Nephron (organoid): ENCODE results near the gene BBX.

Experiments used
- H3K27ac Mint-ChIP-seq, 3 experiments: 2 replicates each; pipeline ENCODE4 v1.8.0; 2020; ENCODE audit warnings: mixed read lengths in 3 of 3, mild to moderate bottlenecking in 2 of 3, moderate library complexity in 1 of 3
- H3K27me3 Mint-ChIP-seq: 2 replicates; pipeline ENCODE4 v1.8.0; 2021; ENCODE audit warnings: low read depth, mild to moderate bottlenecking, moderate library complexity, mixed read lengths
- H3K36me3 Mint-ChIP-seq: 2 replicates; pipeline ENCODE4 v1.8.0; 2020; ENCODE audit warnings: low read depth, mixed read lengths
- H3K4me1 Mint-ChIP-seq: 2 replicates; pipeline ENCODE4 v1.8.0; 2020; ENCODE audit warnings: mixed read lengths
- H3K4me3 Mint-ChIP-seq, 3 experiments: 2 replicates each; pipeline ENCODE4 v1.8.0; 2020; ENCODE audit warnings: mild to moderate bottlenecking in 3 of 3, mixed read lengths in 3 of 3, moderate library complexity in 2 of 3
- H3K9me3 Mint-ChIP-seq: 2 replicates; pipeline ENCODE4 v1.8.0; 2020; ENCODE audit warnings: mixed read lengths
- TF ChIP-seq, protein P1 (sequence below), 3 experiments: fragments of 200-600 bp; sonication (generic); IDR thresholded peaks; one replicate each; pipeline ENCODE4 v1.5.0; 2021; ENCODE audit warnings: antibody characterized with exemption in 3 of 3; ENCODE audit not compliant: unreplicated experiment in 3 of 3

BBX gene

DNA sequence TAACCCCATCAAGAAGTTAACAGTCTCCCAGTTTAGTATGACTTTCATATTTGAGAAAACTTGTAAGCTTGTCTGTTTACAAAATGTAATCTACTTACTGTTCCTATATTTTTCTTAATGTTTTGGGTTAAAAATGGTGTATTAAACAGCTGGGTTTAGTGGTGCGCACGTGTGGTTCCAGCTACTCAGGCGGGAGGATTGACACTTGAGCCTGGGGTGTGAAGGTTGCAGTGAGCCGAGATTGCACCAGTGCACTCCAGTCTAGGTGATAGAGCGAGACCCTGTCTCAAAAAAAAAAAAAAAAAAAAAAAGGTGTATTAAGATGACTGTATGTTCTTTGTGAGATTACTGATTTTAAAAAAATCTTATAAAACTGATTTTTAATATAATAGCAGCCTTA, 69.3 kb downstream of the BBX start:
- Mint-ChIP-seq H3K9me3 (no peaks in the 10 kb centered on the region), H3K36me3 (peaks cover 8% of the 10 kb centered on the region), H3K27ac (no peak overlapping the region), H3K27me3 (no peaks in the 10 kb centered on the region), H3K4me3 (no peak overlapping the region), H3K4me1 (peaks cover 18% of the 10 kb centered on the region)
- TF ChIP-seq, protein P1, sequence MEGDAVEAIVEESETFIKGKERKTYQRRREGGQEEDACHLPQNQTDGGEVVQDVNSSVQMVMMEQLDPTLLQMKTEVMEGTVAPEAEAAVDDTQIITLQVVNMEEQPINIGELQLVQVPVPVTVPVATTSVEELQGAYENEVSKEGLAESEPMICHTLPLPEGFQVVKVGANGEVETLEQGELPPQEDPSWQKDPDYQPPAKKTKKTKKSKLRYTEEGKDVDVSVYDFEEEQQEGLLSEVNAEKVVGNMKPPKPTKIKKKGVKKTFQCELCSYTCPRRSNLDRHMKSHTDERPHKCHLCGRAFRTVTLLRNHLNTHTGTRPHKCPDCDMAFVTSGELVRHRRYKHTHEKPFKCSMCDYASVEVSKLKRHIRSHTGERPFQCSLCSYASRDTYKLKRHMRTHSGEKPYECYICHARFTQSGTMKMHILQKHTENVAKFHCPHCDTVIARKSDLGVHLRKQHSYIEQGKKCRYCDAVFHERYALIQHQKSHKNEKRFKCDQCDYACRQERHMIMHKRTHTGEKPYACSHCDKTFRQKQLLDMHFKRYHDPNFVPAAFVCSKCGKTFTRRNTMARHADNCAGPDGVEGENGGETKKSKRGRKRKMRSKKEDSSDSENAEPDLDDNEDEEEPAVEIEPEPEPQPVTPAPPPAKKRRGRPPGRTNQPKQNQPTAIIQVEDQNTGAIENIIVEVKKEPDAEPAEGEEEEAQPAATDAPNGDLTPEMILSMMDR (IDR thresholded peaks at IDR 0.05; ENCODE audit: unreplicated experiment in 3 of 3), result no peak

DNA sequence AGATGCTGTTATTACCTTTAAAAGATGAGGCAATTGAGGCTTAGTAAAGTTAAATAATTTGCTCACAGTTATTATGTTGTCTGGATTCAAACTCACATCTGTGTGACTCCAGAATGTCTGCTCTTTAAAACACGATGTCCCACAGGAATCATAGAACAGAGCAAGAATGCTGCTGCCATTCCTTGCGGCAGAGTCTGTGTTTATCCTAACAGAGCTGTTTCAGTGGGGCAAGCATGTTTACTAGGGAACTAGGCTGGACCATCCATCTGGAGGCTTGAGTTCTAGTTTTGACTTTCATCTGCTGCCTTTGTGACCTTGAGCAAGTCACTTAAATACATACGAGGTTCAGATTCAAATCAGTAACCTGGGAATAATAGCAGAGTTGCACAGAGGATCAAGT, 72.1 kb downstream of the BBX start:
- H3K9me3 Mint-ChIP-seq, result no peaks in the 10 kb centered on the region
- H3K4me3 Mint-ChIP-seq, result no peak overlapping the region
- TF ChIP-seq, protein P1 (IDR thresholded peaks at IDR 0.05; ENCODE audit: unreplicated experiment in 3 of 3), result no peak
- peaks cover 38% of the 10 kb centered on the region for H3K4me1 Mint-ChIP-seq
- no peak overlapping the region for H3K27ac Mint-ChIP-seq
- no peaks in the 10 kb centered on the region for H3K27me3 Mint-ChIP-seq
- H3K36me3 Mint-ChIP-seq, result peaks cover 2% of the 10 kb centered on the region

DNA sequence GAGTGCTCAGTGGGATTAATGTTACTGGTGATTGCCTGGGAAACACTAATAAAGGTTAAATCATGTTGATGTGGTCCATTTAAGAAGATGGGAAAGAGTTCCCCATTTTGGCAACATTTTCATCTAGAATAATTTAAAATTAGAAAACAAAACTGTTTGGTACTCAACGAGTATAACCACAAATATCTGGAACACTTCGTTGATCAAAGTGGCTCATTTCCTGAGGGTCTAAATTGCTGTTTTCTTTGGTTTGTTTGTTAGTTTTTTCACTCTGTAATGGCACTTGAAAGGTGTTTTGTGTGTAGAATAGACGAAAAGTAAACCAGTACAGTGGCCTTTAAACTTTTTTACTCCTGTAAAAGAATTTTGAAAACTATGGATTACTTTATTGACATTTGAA, 73.9 kb downstream of the BBX start:
- peaks cover 51% of the 10 kb centered on the region for H3K4me1 Mint-ChIP-seq
- TF ChIP-seq, protein P1 (IDR thresholded peaks at IDR 0.05; ENCODE audit: unreplicated experiment in 3 of 3), result no peak

DNA sequence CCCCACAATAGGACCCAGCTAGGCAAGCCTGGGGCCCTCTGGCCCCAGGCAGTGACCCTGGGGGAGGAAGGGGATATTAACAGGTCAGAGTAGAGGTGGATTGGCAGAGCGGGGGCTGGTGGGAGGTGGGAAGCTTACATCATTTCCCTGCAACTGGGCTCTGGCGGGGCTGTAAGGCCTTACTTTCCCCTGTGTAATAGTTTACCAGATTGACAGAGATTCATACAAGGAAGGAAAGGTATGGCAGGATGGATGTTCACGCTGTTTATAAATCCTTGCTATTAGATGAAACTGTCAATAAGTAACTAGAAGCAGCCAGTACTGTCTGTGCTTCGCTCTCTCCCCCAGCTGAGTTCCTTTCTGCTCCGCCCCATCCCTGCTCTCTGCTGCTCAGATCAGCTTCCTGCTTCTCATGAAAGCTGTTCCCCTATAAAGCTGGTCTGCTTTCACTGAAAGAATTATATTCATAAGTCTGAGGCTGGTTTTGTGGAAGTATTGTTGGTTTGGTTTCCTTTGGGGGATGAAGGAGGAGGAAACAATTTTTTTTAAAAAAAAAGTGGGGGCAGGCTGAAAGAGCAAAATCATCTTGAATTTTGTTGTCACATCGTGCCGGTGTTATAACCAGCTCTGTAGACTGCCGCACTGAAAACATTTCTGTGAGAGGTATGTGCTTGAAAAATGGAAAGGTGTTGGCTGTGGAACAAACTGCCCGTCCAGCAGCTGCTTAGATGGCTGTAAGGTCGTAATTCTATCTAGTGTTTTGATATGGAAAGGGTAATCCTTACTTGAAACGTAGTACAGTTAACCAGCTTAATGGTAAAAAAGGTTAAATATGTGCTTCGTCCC, 76.4 kb downstream of the BBX start:
- Mint-ChIP-seq H3K27ac (peak overlapping the region; percentile 84 to 92 (median 85)), H3K4me3 (peak overlapping the region; percentile 70 to 71 (median 70)), H3K36me3 (peaks cover 27% of the 10 kb centered on the region), H3K27me3 (no peaks in the 10 kb centered on the region), H3K9me3 (peaks cover 6% of the 10 kb centered on the region), H3K4me1 (peaks cover 42% of the 10 kb centered on the region)
- TF ChIP-seq, protein P1 (IDR thresholded peaks at IDR 0.05; ENCODE audit: unreplicated experiment in 3 of 3), result no peak

More for the DNA sequence above, 73.9 kb downstream of the BBX start:
- H3K4me3 Mint-ChIP-seq, result no peak overlapping the region
- H3K9me3 Mint-ChIP-seq, result no peaks in the 10 kb centered on the region
- H3K27me3 Mint-ChIP-seq, result no peaks in the 10 kb centered on the region
- H3K36me3 Mint-ChIP-seq, result peaks cover 14% of the 10 kb centered on the region
- H3K27ac Mint-ChIP-seq, result peak overlapping the region in 2 of 3 experiments; percentile 8 to 15

DNA sequence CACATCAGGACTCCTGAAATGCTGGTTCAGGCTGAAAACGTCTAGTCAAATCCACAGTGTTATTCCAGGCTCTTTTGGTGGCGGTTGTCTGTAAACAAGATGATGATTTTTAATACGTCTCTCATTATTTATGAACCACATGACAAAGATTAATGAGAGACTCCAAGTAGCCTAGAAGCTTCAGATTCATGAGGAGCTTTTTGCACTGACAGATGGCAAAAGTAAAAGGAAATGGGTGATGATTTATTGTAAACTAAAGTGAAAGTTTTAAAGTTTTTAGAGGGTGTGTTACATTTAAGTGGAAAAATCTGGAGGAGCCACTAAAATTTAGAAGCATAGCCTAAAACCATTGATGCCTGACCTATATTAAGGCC, 77.0 kb downstream of the BBX start:
- H3K4me1 Mint-ChIP-seq, result peaks cover 45% of the 10 kb centered on the region
- TF ChIP-seq, protein P1 (IDR thresholded peaks at IDR 0.05; ENCODE audit: unreplicated experiment in 3 of 3), result no peak
- peaks cover 33% of the 10 kb centered on the region for H3K36me3 Mint-ChIP-seq
- peak overlapping the region; percentile 84 to 92 (median 85) for H3K27ac Mint-ChIP-seq
- peak overlapping the region; percentile 70 to 71 (median 70) for H3K4me3 Mint-ChIP-seq
- H3K27me3 Mint-ChIP-seq, result no peaks in the 10 kb centered on the region
- peaks cover 6% of the 10 kb centered on the region for H3K9me3 Mint-ChIP-seq

DNA sequence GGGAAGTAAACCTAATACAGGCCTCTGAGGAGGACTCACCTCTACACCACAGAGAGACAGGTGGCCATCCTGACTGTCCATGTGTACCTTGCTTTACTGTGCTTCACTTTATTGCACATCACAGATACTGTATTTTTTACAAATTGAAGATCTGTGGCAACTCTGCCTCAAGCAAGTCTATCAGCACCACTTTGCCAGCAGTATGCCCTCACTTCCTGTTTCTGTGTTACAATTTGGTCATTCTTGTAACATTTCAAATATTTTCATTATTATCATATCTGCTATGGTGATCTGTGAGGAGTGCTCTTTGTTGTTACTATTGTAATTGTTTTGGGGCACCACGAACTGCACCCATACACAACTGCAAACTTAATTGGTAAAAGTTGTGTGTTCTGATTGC, 78.0 kb downstream of the BBX start:
- peaks cover 46% of the 10 kb centered on the region for H3K4me1 Mint-ChIP-seq
- peak overlapping the region; percentile 17 to 42 (median 38) for H3K4me3 Mint-ChIP-seq
- no peaks in the 10 kb centered on the region for H3K27me3 Mint-ChIP-seq
- peak overlapping the region; percentile 84 to 92 (median 85) for H3K27ac Mint-ChIP-seq
- TF ChIP-seq, protein P1 (IDR thresholded peaks at IDR 0.05; ENCODE audit: unreplicated experiment in 3 of 3), result no peak
- peaks cover 38% of the 10 kb centered on the region for H3K36me3 Mint-ChIP-seq
- peaks cover 6% of the 10 kb centered on the region for H3K9me3 Mint-ChIP-seq
